Measurements from ENCODE around the gene SLC25A5. TPM values are rescaled to one million over a fixed set of nuclear protein-coding genes. Genes with fewer than 3 reads are reported as not detected.

The SLC25A5 gene
- polyA plus RNA-seq, 1 donor from 2014 or later: 158 TPM

DNA sequence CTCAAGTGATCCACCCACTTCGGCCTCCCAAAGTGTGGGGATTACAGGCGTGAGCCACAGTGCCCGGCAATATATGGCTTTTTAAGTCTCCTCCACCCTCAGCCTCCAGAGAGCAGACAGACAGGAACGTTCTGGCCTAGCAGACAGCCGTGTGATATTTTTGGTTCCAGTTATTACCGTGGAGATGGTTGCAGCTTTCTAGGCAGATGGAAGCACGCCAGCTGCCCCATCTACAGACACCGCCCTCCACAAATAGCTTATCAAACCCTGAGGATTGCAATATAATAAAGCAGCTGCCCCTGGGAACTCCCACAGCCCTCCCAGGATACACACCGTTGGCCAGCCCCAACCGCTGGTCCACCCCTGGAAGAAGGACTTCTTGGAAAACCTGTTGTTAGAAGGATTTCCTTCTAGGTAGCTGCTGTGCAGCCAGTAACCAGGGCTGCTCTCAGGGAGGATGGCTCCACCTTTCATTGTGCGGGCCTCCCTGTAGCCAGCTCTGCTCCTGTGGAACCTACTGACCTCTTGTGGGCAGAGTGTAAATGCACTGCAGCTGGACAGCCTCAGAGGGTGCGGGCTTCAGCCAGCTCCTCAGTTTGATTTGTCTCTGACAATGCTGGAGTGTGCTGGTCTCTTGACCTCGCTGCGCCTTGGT is 44.0 kb downstream of the SLC25A5 start:
- no peaks in the 10 kb centered on the region for H3K36me3 ChIP-seq (ENCODE audit: insufficient read depth, low read length)
- no peak overlapping the region for H3K9ac ChIP-seq (ENCODE audit: low read length)
- no peak overlapping the region for H3K4me3 ChIP-seq (ENCODE audit: low read length)
- no peaks in the 10 kb centered on the region for H3F3A ChIP-seq (ENCODE audit: insufficient read depth, low read length, poor library complexity, severe bottlenecking)
- H3K79me2 ChIP-seq (replicated peaks; ENCODE audit: insufficient read depth, low read length): no peaks in the 10 kb centered on the region
- H3K27ac ChIP-seq (ENCODE audit: low read length): no peak overlapping the region
- H3K27me3 ChIP-seq (ENCODE audit: insufficient read depth, low read depth, low read length): no peaks in the 10 kb centered on the region
- H3K9me2 ChIP-seq (ENCODE audit: insufficient read depth, low read length): no peaks in the 10 kb centered on the region
- no peaks in the 10 kb centered on the region for H3K9me3 ChIP-seq (ENCODE audit: low read length)
- TF ChIP-seq EP300 (conservative IDR thresholded peaks at IDR 0.05; ENCODE audit: poor library complexity, severe bottlenecking) (no peak), SMC3 (conservative IDR thresholded peaks at IDR 0.05; ENCODE audit: poor library complexity) (peak; percentile 55), TAF1 (IDR thresholded peaks at IDR 0.05; ENCODE audit: low read depth) (no peak), MXI1 (conservative IDR thresholded peaks at IDR 0.05; ENCODE audit: poor library complexity, severe bottlenecking) (no peak), RAD21 (conservative IDR thresholded peaks at IDR 0.05) (peak; percentile 56), EZH2 (IDR thresholded peaks at IDR 0.05; ENCODE audit: borderline replicate concordance, insufficient read depth, low read length, poor library complexity, severe bottlenecking) (no peak), POLR2AphosphoS5 (IDR thresholded peaks at IDR 0.05) (no peak)
- TF ChIP-seq, protein P1, sequence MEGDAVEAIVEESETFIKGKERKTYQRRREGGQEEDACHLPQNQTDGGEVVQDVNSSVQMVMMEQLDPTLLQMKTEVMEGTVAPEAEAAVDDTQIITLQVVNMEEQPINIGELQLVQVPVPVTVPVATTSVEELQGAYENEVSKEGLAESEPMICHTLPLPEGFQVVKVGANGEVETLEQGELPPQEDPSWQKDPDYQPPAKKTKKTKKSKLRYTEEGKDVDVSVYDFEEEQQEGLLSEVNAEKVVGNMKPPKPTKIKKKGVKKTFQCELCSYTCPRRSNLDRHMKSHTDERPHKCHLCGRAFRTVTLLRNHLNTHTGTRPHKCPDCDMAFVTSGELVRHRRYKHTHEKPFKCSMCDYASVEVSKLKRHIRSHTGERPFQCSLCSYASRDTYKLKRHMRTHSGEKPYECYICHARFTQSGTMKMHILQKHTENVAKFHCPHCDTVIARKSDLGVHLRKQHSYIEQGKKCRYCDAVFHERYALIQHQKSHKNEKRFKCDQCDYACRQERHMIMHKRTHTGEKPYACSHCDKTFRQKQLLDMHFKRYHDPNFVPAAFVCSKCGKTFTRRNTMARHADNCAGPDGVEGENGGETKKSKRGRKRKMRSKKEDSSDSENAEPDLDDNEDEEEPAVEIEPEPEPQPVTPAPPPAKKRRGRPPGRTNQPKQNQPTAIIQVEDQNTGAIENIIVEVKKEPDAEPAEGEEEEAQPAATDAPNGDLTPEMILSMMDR (IDR thresholded peaks at IDR 0.05; ENCODE audit: poor library complexity, severe bottlenecking): peak; percentile 52
- TF ChIP-seq, protein P2, sequence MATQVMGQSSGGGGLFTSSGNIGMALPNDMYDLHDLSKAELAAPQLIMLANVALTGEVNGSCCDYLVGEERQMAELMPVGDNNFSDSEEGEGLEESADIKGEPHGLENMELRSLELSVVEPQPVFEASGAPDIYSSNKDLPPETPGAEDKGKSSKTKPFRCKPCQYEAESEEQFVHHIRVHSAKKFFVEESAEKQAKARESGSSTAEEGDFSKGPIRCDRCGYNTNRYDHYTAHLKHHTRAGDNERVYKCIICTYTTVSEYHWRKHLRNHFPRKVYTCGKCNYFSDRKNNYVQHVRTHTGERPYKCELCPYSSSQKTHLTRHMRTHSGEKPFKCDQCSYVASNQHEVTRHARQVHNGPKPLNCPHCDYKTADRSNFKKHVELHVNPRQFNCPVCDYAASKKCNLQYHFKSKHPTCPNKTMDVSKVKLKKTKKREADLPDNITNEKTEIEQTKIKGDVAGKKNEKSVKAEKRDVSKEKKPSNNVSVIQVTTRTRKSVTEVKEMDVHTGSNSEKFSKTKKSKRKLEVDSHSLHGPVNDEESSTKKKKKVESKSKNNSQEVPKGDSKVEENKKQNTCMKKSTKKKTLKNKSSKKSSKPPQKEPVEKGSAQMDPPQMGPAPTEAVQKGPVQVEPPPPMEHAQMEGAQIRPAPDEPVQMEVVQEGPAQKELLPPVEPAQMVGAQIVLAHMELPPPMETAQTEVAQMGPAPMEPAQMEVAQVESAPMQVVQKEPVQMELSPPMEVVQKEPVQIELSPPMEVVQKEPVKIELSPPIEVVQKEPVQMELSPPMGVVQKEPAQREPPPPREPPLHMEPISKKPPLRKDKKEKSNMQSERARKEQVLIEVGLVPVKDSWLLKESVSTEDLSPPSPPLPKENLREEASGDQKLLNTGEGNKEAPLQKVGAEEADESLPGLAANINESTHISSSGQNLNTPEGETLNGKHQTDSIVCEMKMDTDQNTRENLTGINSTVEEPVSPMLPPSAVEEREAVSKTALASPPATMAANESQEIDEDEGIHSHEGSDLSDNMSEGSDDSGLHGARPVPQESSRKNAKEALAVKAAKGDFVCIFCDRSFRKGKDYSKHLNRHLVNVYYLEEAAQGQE (IDR thresholded peaks at IDR 0.05; ENCODE audit: borderline replicate concordance): no peak
- no peak overlapping the region for H3K4me2 ChIP-seq (ENCODE audit: low read length)
- H2AFZ ChIP-seq (ENCODE audit: low read depth, low read length): no peak overlapping the region
- no peaks in the 10 kb centered on the region for H4K20me1 ChIP-seq (ENCODE audit: insufficient read depth)

DNA sequence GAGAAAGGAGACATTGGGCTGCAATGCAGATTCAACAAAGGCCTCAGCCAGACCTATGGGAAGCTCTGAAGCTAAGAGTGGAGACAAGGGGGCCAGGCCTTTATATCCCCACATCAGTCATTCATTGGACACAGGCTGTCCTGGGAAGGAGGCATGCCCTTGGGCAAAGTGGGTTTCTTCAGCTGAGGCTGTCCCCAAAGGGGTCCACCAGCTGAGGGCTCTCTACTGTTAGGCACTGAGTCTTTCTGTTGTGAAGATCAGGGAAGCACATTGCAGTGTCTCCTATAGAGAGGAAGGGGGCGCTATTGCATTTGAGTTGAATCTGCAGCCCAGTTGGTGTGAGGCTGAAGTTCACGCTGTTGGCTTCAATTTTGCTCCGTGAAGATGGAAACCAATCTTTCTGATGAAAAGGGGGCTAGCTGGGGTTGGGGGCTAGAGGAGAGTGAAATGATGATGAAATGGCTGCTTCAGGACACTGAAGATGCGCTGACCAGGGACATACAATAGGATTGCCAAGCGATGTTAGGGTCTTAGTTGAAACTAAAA is 48.0 kb downstream of the SLC25A5 start:
- no peak overlapping the region for H3K4me2 ChIP-seq (ENCODE audit: low read length)
- H3K4me3 ChIP-seq (ENCODE audit: low read length): no peak overlapping the region
- no peak overlapping the region for H3K27ac ChIP-seq (ENCODE audit: low read length)
- H4K20me1 ChIP-seq (ENCODE audit: insufficient read depth): no peaks in the 10 kb centered on the region
- no peaks in the 10 kb centered on the region for H3F3A ChIP-seq (ENCODE audit: insufficient read depth, low read length, poor library complexity, severe bottlenecking)
- TF ChIP-seq EP300 (conservative IDR thresholded peaks at IDR 0.05; ENCODE audit: poor library complexity, severe bottlenecking) (no peak), TAF1 (IDR thresholded peaks at IDR 0.05; ENCODE audit: low read depth) (no peak), MXI1 (conservative IDR thresholded peaks at IDR 0.05; ENCODE audit: poor library complexity, severe bottlenecking) (no peak), EZH2 (IDR thresholded peaks at IDR 0.05; ENCODE audit: borderline replicate concordance, insufficient read depth, low read length, poor library complexity, severe bottlenecking) (no peak), POLR2AphosphoS5 (IDR thresholded peaks at IDR 0.05) (no peak), RAD21 (conservative IDR thresholded peaks at IDR 0.05) (peak; percentile 73), SMC3 (conservative IDR thresholded peaks at IDR 0.05; ENCODE audit: poor library complexity) (peak; percentile 68)
- TF ChIP-seq, protein P1 (IDR thresholded peaks at IDR 0.05; ENCODE audit: poor library complexity, severe bottlenecking): peak; percentile 75
- TF ChIP-seq, protein P2 (IDR thresholded peaks at IDR 0.05; ENCODE audit: borderline replicate concordance): no peak
- H3K9me3 ChIP-seq (ENCODE audit: low read length): no peaks in the 10 kb centered on the region
- H3K27me3 ChIP-seq (ENCODE audit: insufficient read depth, low read depth, low read length): no peaks in the 10 kb centered on the region
- H3K9ac ChIP-seq (ENCODE audit: low read length): no peak overlapping the region
- no peaks in the 10 kb centered on the region for H3K9me2 ChIP-seq (ENCODE audit: insufficient read depth, low read length)
- no peak overlapping the region for H2AFZ ChIP-seq (ENCODE audit: low read depth, low read length)
- H3K79me2 ChIP-seq (replicated peaks; ENCODE audit: insufficient read depth, low read length): no peaks in the 10 kb centered on the region
- no peaks in the 10 kb centered on the region for H3K36me3 ChIP-seq (ENCODE audit: insufficient read depth, low read length)
